ENCODE data around the gene VWA1.

- TF ChIP-seq CTCF (conservative IDR thresholded peaks at IDR 0.05) (no peak), ZFX (IDR thresholded peaks at IDR 0.05) (no peak)
Measured at GRCh38 chr1:1433804-1434130, 1.7 kb upstream of the VWA1 start.
